Ovary (tissue), 9 donors: Measurements from ENCODE around the gene SNAPC1. TPM values are rescaled to one million over a fixed set of nuclear protein-coding genes. Genes with fewer than 3 reads are reported as not detected.

Experiments
- DNase-seq, 5 donors: peaks; one replicate each; pipeline ENCODE4 v3.0.0-alpha.2; 2019 to 2020
- H3K27ac ChIP-seq, 2 donors: fragments of 200-600 bp; one replicate each; pipeline versions ENCODE4 v1.5.1 to v1.8.0; 2019 to 2022
- H3K27me3 ChIP-seq: fragments of 200-600 bp; one replicate; pipeline ENCODE4 v1.8.0; 2022
- H3K36me3 ChIP-seq: fragments of 200-600 bp; sonication (generic); one replicate; pipeline ENCODE4 v1.5.1; 2019
- H3K4me1 ChIP-seq: one replicate; pipeline ENCODE4 v1.8.1; 2013; ENCODE audit warnings: mild to moderate bottlenecking, moderate library complexity; ENCODE audit not compliant: insufficient read depth
- H3K4me3 ChIP-seq: fragments of 200-600 bp; sonication (generic); one replicate; pipeline ENCODE4 v1.5.1; 2017
- H3K9me3 ChIP-seq, 2 donors: fragments of 200-600 bp in 1 of 2; sonication (generic) in 1 of 2; one replicate each; pipeline versions ENCODE4 v1.5.1 to v1.8.1; 2013 to 2019; ENCODE audit warnings: mild to moderate bottlenecking in 1 of 2, moderate library complexity in 1 of 2
- CTCF ChIP-seq, 3 donors: fragments of 450-650 bp in 2 of 3; fragments of 200-600 bp in 1 of 3; IDR thresholded peaks; one replicate each; pipeline versions ENCODE4 v1.5.1 to v1.8.0; 2016 to 2022; ENCODE audit warnings: antibody characterized with exemption in 3 of 3, mild to moderate bottlenecking in 1 of 3
- EP300 ChIP-seq: sonication (generic); formaldehyde crosslinking; IDR thresholded peaks from one replicate; pipeline ENCODE4 v1.6.1; 2017; ENCODE audit warnings: antibody characterized with exemption
- POLR2A ChIP-seq: fragments of 450-650 bp; IDR thresholded peaks from one replicate; pipeline ENCODE4 v1.6.1; 2017; ENCODE audit warnings: antibody characterized with exemption, mild to moderate bottlenecking, moderate library complexity
- WGBS, 3 donors: extraction: QIAGEN DNeasy Blood & Tissue Kit in 1 of 3; methylation state at CpG; one replicate each; pipeline versions ENCODE4 v1.1.5 to v1.1.7; 2013 to 2017; 5-methylcytosine and 5-hydroxymethylcytosine counted together
- intact Hi-C, 4 donors: fragments of 100-400 bp; cut with DNase I; formaldehyde crosslinking; loops; one replicate each; pipeline versions ENCODE4 v1.11.0 to v1.15.1; 2022 to 2023
- polyA plus RNA-seq, 2 donors: library from polyadenylated mRNA; stranded (reverse); fragments of 200-250 nt in 1 of 2; fragments of 350-450 nt in 1 of 2; fragmentation: Illumina TruSeq in 1 of 2; extraction: RNeasy Lipid Tissue Mini Kit (QIAGEN cat#74804) in 1 of 2; gene quantifications; one replicate each; pipeline ENCODE4 v1.2.3, GENCODE V29; 2013 to 2014
- total RNA-seq, 7 donors: library from RNA; depleted of rRNA in 2 of 7; stranded (reverse); fragments of >200 nt in 2 of 7; fragmentation: NEBNext Ultra II Directional in 3 of 7; extraction: Animal tissue kit (Norgen Biotek cat#: 25700) in 3 of 7; gene quantifications; one replicate each; pipeline versions ENCODE4 v1.1.0 to v1.2.4, GENCODE V29; 2016 to 2023
- donor health status: DM: no; HTN: no; CAD: no; lungs with moderate emphysema.
- donor health status: DM: no; HTN: no; CAD: no.
- donor health status: Bipolar disorder and iron deficiency.
- donor health status: DM: yes; HTN: yes; CAD: no.
- donor health status: DM: no; HTN: no; CAD: no.
- donor health status: DM: yes; HTN: yes; CAD: no.

Gene SNAPC1
- total and polyA plus RNA-seq, 9 donors, result 4.5 to 11.9 (median 5.9) TPM

- Histone ChIP-seq H3K4me3 (no peak overlapping the region), H3K36me3 (no peaks in the 10 kb centered on the region), H3K27me3 (no peaks in the 10 kb centered on the region), H3K4me1 (no peaks in the 10 kb centered on the region), H3K9me3 (no peaks in the 10 kb centered on the region), H3K27ac (no peak overlapping the region)
- WGBS, 3 donors, result 93 to 97% (median 96%) methylated on average over 4 of the region's 4 CpGs
- no peak for DNase-seq
- intact Hi-C loops, result no loop called here
- no peak for TF ChIP-seq POLR2A
- no peak for TF ChIP-seq CTCF (IDR thresholded peaks at IDR 0.05)
- TF ChIP-seq EP300, result no peak
These were observed 43.2 kb downstream of the SNAPC1 start for GRCh38 chr14:61805451-61805850.

DNA sequence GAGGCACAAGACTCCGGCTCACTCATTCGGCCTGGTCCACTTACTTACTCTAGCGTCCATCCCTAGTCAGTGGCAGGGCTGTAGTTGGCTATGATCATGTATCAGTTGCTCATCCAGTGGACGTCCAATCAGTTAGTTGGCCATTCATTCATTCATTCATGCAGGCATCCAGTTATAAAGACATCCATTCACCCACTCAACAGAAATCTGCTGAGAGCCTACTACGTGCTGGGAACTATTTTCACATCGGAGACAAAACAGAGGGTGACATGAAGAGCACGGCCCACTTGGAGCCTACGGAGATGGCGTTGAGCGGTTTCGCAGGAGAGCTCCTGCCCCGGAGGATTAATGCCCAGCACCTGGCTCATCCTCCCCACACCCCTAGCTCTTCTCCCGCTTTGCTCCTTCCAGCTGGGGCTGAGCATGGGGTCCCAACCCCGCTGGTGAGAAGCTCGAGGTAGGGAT is 49.7 kb downstream of the SNAPC1 start:
- no peak overlapping the region for H3K27ac ChIP-seq
- no peak overlapping the region for H3K4me3 ChIP-seq
- TF ChIP-seq EP300, result no peak
- no peak for TF ChIP-seq POLR2A
- TF ChIP-seq CTCF (IDR thresholded peaks at IDR 0.05), result no peak
- DNase-seq, result no peak
- H3K36me3 ChIP-seq, result no peaks in the 10 kb centered on the region
- peaks cover 0 to 3% of the 10 kb centered on the region in 2 donors for H3K9me3 ChIP-seq
- WGBS, 3 donors, result 57 to 67% (median 60%) methylated on average over 15 of the region's 15 CpGs
- no peaks in the 10 kb centered on the region for H3K27me3 ChIP-seq
- peaks cover 4% of the 10 kb centered on the region for H3K4me1 ChIP-seq
- intact Hi-C loops, result no loop called here

- H3K9me3 ChIP-seq, result peaks cover 0 to 3% of the 10 kb centered on the region in 2 donors
- peak in 2 of 5 donors; percentile 20 to 34 for DNase-seq
- no peak within 1 kb of the TSS for H3K27ac ChIP-seq
- peaks cover 4% of the 10 kb centered on the region for H3K4me1 ChIP-seq
- no peak within 1 kb of the TSS for H3K4me3 ChIP-seq
- H3K27me3 ChIP-seq, result no peaks in the 10 kb centered on the region
- 2 to 5% (median 4%) methylated on average over 34 to 95 of the region's 95 CpGs for WGBS, 3 donors
- no peaks in the 10 kb centered on the region for H3K36me3 ChIP-seq
- no peak for TF ChIP-seq POLR2A
- intact Hi-C loops, result no loop called here
These were observed 50.3 kb downstream of the SNAPC1 start, which contains the start of gene SYT16 for GRCh38 chr14:61812347-61813095. TSS of gene SYT16 (plus strand) at chr14:61812703.

- intact Hi-C loops, result no loop called here
- 13 to 19% (median 13%) methylated on average over 25 of the region's 25 CpGs for WGBS, 3 donors
These were observed 50.9 kb downstream of the SNAPC1 start for GRCh38 chr14:61813096-61813606.

More at GRCh38 chr14:61813096-61813606, 50.9 kb downstream of the SNAPC1 start:
- Histone ChIP-seq H3K27ac (no peak overlapping the region), H3K9me3 (peaks cover 0 to 3% of the 10 kb centered on the region in 2 donors), H3K4me1 (peaks cover 4% of the 10 kb centered on the region), H3K4me3 (no peak overlapping the region), H3K36me3 (no peaks in the 10 kb centered on the region), H3K27me3 (no peaks in the 10 kb centered on the region)
- DNase-seq, result no peak
- TF ChIP-seq EP300, result no peak
- TF ChIP-seq CTCF (IDR thresholded peaks at IDR 0.05), result no peak
- TF ChIP-seq POLR2A, result no peak
